ENCODE results near the gene ANKRD34B.
"Not testable (repeated sequence)": the region's sequence is repeated elsewhere in the genome, so short reads cannot be mapped to it uniquely, and the experiment has no call there.

ANKRD34B gene

DNA sequence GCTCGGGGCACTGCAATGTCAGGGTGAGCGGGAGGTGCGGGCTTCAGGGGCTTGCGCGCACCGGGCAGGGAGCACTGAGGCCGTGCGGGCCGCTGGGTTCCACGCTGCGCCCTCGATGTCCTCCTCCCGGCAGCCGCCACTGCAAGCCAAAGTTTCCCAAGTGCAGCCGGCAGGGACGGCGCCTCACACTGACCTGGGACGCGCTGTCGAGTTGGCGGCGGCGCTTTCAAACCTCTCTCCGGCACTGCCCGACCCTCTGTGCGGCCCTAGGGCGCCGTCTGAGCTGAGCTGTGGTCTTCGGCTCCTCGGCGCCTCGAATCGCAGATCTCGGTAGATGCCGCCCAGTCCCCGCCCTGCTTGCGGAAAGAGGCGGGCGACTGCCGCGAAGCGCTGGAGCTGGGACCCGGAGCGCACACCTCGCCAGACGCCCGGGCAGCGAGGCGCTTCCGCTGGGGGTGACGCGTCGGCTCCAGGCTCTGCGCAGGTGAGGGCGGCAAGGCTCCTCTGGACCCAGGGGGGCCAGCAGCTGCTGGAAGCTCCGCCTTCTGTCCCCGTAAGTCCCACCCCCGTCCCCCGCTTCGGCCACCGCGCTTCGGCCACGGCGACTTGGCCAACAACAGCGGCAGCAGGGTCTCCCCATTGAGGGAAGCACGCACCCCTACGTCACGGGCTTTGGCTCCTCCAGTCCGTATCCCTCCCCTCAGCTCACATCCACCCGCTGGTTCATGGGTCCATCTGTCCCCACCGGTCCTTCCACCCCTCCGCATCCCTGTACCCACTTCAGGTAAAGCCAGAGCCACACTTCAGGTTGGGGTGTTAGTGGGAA is at the start of gene ANKRD34B:
TSS of gene ANKRD34B (minus strand) at position 320 of the 826 bp plus-strand sequence. CDS start 10,261 bp downstream, outside the sequence.
- DNase-seq, result peak; percentile 83

DNA sequence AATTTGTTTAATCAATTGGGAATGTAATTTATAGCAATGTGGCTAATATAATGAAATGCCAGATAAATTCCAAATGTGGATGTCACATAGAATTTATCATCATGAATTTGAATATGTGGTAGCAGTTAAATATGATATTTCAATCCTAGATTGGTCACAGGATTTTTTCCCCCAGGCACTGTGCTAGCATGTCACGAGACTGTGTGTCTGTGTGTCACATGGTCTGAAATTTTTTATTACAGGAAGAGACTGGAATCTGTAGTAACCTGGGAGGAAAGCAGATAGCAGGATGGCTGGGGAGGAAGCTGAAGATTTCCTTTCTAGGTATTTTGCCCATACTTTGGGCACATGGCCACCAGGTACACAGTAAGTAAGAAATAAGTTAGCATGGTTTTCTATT is 49.0 kb upstream of the ANKRD34B start:
- DNase-seq, result no peak

- no peak for DNase-seq
These were observed 48.4 kb upstream of the ANKRD34B start for GRCh38 chr5:80618438-80618837.

DNA sequence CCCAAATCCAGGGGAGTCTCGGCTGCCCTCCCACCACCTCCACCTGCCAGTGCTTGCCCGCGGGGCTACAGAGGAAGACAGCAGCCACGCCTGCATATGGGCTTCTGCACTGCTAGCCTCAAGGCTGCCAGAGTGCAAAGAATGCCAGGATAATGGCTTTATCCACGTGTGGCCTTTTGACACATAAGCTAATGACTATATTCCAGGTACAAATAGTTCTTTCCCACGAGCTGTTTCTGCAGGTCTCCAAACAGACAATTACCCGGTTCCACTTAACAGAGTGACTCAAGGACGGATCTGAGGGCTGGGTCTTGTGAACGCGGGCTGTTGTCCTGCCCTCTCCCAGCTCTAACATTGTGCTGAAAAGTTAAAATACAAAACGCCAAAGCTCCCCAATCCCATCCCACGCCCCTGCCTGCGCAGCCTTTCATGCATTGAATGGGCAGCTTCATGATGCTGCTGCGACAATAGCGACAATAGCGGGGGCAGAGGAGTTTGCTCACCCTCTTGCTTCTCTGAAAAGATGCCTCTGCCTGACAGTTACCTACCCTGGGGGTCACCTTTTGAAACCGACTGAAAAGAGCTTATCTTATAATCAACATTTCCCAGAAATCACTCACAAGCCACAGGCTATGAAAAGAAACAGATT is 45.3 kb upstream of the ANKRD34B start:
- DNase-seq, result no peak

DNA sequence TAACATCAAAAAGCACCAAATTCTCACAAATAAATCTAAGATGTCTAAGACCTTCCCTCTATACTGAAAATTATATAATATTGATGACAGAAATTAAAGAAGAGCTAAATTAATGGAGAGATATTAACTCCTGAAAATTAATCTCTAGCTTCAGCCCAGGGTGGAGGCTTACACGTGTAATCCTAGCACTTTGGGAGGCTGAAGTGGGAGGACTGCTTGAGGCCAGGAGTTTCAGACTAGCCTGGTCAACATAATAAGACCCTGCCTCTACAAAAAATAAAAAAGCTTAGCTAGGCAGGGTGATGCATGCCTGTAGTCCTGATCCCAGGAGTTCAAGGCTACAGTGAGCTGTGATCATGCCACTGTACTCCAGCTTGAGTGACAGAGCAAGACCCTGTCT is 39.6 kb upstream of the ANKRD34B start:
- DNase-seq, result no peak

GRCh38 chr5:80608731-80609130 is 38.7 kb upstream of the ANKRD34B start:
- DNase-seq, result no peak

- no peak for DNase-seq
These were observed 37.8 kb upstream of the ANKRD34B start for GRCh38 chr5:80607832-80608231.

DNA sequence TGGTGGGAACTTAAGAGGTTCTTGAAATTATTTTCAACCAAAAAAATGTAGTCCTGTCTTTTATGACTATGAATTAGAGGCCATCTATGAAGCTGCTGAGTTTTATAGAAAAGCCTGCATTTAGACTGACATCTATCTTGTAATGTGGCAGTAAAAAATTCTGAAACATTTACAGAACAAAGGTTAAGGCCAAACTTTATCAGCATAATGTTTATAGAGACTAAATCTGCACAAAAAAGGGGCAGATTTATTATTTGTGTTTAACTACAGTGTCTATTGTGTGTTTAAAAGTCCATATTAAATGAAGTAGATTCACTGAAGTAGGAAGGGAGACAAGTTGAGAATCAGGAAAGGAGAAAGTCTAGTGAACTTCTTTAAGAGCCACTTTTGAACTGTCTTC is 37.3 kb upstream of the ANKRD34B start:
- no peak for DNase-seq

- DNase-seq, result no peak
These were observed 31.0 kb upstream of the ANKRD34B start for GRCh38 chr5:80600943-80601693.

GRCh38 chr5:80597500-80597899 is 27.4 kb upstream of the ANKRD34B start:
- no peak for DNase-seq

GRCh38 chr5:80594810-80595209 is 24.7 kb upstream of the ANKRD34B start:
- DNase-seq, result no peak

- DNase-seq, result no peak
These were observed 22.7 kb upstream of the ANKRD34B start for GRCh38 chr5:80592761-80593160.

DNA sequence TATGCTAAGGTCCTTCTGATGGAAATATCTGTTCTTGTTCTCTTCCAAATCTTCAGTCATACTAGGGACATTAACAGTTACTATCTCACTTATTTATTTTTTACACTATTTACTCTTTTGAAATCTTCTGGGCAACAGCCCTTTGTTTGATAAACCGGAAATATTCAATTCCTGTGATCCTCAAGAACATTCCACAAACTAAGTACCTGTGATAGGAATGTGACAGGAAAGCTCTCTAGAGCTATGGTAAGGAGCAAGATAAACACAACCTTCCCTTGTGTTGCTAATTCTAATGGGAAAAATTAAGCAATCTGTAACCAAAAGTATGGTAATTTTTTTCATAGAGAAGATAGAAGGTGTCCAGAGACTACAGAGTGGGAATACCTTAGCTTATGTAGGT is 22.0 kb upstream of the ANKRD34B start:
- no peak for DNase-seq

DNA sequence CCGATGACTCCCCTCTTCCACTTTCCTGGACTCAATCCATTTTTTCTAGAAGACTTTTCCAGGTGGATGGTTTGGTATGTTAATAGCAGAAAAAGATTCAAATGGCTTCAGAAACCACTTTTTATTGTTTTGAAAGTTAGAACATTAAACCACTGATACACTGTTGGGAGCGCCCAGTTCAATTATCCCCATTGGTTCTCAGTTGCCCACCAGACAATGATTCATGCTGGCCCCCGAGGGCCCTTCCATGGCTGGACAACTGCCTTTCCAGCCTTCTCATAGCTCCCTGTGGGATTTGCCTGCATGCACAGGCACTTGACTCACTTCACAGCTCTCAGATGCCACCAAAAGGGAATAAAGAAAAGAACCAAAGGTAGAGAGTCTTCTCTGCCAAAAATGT is 21.3 kb upstream of the ANKRD34B start:
- no peak for DNase-seq

DNA sequence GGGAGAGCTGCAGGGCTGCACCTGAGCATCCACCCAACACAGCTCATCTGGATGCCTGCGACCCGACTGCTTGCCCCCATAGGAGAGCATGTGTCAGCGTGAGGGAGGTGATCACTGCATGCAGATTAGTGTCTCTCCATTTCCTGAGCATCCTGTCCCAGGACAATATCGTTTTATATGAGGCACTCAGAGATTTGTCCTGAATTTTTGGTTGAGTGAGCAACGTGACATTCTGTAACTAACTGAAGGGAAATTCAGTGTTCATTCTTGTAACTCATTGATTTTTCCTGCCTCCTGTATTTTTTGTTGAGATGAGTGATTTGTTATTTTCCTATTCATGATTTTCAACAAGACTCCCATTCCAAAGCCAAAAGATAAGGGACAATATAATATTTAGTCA is 20.7 kb upstream of the ANKRD34B start:
- no peak for DNase-seq

GRCh38 chr5:80588858-80589540 is 18.9 kb upstream of the ANKRD34B start:
- DNase-seq, result no peak

- no peak for DNase-seq
These were observed 14.7 kb upstream of the ANKRD34B start for GRCh38 chr5:80584770-80585169.

DNA sequence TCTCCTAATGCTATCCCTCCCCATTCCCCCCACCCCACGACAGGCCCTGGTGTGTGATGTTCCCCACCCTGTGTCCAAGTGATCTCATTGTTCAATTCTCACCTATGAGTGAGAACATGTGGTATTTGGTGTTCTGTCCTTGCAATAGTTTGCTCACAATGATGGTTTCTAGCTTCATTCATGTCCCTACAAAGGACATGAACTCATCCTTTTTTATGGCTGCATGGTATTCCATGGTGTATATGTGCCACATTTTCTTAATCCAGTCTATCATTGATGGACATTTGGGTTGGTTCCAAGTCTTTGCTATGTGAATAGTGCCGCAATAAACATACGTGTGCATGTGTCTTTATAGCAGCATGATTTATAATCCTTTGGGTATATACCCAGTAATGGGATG is 10.2 kb upstream of the ANKRD34B start:
- DNase-seq, result not testable (repeated sequence)

- no peak for DNase-seq
These were observed 9.0 kb upstream of the ANKRD34B start for GRCh38 chr5:80579050-80579449.

GRCh38 chr5:80577707-80578106 is 7.6 kb upstream of the ANKRD34B start:
- no peak for DNase-seq

DNA sequence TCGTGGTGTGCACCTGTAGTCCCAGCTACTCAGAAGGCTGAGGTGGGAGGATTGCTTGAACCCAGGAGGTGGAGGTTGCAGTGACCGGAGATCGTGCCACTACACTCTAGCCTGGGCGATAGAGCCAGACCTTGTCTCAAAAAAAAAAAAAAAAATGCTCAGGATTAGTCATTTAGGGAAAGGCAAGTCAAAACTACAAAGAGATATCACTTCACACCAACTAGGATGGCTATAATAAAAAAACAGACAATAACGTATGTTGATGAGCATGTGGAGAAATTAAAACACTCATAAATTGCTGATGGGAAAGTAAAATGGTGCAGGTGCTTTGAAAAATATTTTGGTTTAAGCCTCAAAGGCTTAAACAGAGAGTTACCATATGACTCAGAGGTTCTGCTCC is 6.3 kb upstream of the ANKRD34B start:
- no peak for DNase-seq

GRCh38 chr5:80573062-80573461 is 3.0 kb upstream of the ANKRD34B start:
- no peak for DNase-seq

Measured in NCI-H146 (cell line).